ENCODE data around the gene SLC36A1.
"Not testable (repeated sequence)": the region's sequence is repeated elsewhere in the genome, so short reads cannot be mapped to it uniquely, and the experiment has no call there.

SLC36A1 gene

GRCh38 chr5:151483647-151484046 is 36.2 kb downstream of the SLC36A1 start:
- no peak for DNase-seq (ENCODE audit: low read depth in 2 of 2)

- DNase-seq (ENCODE audit: low read depth in 2 of 2): no peak
Observed at GRCh38 chr5:151487544-151487943, 40.1 kb downstream of the SLC36A1 start.

DNA sequence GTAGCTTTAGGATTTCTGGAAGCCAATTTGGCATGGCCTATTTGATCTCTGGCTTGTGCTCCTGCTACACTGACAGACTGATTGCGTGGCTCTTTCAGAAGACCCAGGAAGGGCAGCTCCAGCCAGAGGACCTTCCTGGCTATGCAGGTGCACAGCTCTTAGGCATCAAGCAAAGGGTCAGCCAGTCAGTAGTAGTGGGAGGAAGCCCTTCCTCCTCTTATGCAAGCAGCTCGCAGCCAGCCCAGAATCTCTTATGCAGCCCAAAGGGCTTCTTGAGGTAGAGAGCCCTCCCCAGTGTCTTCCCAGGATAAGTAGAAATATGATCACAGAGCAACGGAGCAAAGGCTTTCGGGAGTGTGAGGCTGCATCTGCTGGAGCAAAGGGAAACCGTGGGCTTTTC is 43.2 kb downstream of the SLC36A1 start:
- no peak for DNase-seq (ENCODE audit: low read depth in 2 of 2)

- DNase-seq (ENCODE audit: low read depth in 2 of 2): no peak
Observed at GRCh38 chr5:151491062-151491461, 43.7 kb downstream of the SLC36A1 start.

GRCh38 chr5:151492729-151493128 is 45.3 kb downstream of the SLC36A1 start:
- DNase-seq (ENCODE audit: low read depth in 2 of 2): no peak

- no peak for DNase-seq (ENCODE audit: low read depth in 2 of 2)
Observed at GRCh38 chr5:151493665-151494064, 46.3 kb downstream of the SLC36A1 start.

- no peak for DNase-seq (ENCODE audit: low read depth in 2 of 2)
Observed at GRCh38 chr5:151495320-151495719, 47.9 kb downstream of the SLC36A1 start.

DNA sequence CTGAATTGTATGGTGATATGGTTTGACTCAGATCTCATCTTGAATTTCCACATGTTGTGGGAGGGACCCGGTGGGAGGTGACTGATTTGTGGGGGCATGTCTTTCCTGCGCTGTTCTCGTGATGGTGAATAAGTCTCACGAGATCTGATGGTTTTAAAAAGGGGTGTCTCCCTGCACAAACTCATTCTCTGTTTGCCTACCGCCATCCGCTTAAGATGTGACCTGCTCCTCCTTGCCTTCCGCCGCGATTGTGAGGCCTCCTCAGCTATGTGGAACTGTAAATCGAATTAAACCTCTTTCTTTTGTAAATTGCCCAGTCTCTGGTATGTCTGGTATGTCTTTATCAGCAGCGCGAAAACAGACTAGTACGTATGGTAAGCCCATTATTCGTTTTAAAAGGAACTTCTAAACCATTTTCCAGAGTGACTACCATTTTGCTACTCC is 48.7 kb downstream of the SLC36A1 start:
- no peak for DNase-seq (ENCODE audit: low read depth in 2 of 2)

GRCh38 chr5:151497391-151498002 is 50.1 kb downstream of the SLC36A1 start:
- DNase-seq (ENCODE audit: low read depth in 2 of 2): no peak

DNA sequence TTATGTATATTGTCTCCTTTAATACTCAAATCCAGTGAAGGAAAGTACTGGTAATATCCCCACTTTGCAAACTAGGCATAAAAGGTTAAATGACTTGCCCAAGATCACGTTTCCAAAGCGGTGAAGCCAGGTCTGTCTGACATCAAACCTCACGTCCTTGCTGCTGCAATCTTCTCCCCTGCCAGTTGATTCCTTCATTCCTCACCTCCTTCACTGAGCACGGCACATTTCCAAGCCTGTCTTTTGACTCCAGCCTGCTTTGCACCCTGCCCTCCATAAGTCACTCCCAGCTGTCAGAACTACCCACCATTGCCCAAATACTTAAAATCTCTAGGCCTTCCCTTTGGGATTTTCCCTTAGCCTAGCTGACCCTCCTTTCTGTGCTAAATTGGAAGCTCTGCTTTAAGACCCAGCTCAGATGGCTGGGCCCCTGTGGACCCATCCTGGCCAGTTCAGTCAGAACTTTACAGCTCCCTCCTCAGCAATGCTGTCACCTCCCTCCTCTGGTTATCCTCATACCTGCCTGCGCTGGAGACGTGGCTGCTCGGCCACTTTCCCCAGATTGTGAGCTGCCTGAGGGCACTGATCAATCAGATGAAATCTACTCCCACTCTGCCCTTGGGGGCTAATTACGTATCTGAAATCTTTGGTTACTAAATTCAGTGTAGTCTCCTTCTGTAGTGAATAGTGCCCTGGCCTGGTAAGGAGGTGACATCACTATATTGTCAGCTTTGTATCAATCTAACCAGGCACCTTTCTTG is 51.2 kb downstream of the SLC36A1 start:
- DNase-seq (ENCODE audit: low read depth in 2 of 2): no peak

DNA sequence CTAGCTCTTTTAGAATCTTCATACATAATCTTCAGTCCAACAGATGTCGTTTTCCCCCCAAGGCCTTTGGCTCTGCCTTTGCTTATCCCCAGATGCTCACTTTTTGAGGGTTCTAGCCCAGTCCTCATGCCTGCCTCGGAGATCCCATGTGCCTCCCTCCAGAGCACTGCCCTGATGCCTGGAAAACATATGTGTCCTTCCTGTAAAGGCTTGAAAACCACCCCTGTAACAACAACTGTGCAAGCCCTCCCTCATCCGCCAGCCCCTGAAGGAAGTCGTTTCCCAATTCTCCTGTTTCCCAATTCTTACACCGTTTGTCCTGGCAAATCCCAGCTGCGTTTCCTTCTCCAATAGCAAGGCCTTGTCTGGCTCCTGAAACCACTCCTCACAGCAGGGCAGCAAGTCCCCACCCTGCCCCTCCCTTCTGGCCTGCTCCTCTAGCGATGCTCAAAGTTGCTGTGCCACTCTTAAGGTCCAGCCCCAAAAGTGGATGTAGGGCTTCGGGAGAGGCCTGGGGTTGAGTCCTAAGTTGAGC is 52.2 kb downstream of the SLC36A1 start:
- DNase-seq (ENCODE audit: low read depth in 2 of 2): no peak

GRCh38 chr5:151504006-151504405 is 56.6 kb downstream of the SLC36A1 start:
- no peak for DNase-seq (ENCODE audit: low read depth in 2 of 2)

GRCh38 chr5:151508308-151508707 is 60.9 kb downstream of the SLC36A1 start:
- DNase-seq (ENCODE audit: low read depth in 2 of 2): not testable (repeated sequence)

DNA sequence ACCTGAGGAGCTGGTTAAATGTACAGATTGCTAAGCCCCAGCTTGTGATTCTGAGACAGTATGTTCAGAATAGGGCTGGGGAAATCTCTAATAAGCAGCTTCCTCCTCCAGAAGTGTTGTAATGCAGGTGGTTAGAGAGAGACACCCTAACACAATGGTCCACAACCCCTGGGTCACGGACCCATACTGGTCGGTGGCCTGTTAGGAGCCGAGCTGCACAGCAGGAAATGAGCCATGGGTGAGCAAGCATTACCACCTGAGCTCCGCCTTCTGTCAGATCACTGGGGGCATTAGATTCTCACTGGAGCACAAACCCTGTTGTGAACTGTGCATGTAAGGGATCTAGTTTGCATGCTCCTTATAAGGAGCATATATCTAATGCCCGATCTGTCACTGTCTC is 61.8 kb downstream of the SLC36A1 start:
- DNase-seq (ENCODE audit: low read depth in 2 of 2): no peak

DNA sequence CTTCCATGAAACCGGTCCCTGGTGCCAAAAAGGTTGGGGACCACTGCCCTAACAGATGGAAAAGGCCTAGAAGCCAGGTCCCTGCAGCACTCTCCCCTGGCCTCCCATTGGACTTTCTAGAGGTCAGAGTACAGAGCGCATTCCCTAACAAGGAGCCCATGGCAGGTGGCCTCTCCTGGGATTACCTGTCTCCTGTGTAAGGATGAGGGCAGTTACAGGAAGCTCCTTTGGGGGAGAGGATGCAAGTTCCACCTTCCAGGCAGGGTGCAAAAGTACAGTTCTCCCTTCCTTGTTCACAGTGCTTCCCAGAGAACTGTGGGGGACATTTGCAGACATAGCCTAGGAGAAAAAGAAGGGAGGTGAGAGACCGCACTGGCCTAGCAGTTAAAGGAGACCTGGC is 62.4 kb downstream of the SLC36A1 start:
- DNase-seq (ENCODE audit: low read depth in 2 of 2): no peak

GRCh38 chr5:151517122-151517920 is 69.9 kb downstream of the SLC36A1 start:
- DNase-seq (ENCODE audit: low read depth in 2 of 2): no peak

DNA sequence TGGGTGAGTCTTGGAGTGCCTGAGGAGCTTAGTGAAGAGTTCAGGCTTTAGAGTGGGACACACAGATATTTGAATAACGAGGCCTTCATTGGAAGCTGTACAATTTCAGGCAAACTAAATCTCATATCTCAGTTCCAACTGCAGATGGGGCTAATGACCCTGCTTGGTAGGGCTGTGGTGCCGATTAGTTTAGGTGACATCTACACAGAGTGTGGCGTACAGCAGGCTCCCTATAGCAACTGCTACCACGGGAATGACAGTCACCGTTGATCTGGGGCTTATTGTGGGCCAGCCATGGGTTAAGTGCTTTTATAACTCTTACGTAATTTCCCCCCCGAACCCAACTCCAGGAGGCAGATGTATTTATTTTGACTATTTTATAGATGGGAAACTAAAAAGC is 72.9 kb downstream of the SLC36A1 start:
- no peak for DNase-seq (ENCODE audit: low read depth in 2 of 2)

- DNase-seq (ENCODE audit: low read depth in 2 of 2): no peak
Observed at GRCh38 chr5:151522226-151522625, 74.8 kb downstream of the SLC36A1 start.

GRCh38 chr5:151523335-151523734 is 75.9 kb downstream of the SLC36A1 start:
- DNase-seq (ENCODE audit: low read depth in 2 of 2): no peak

- no peak for DNase-seq (ENCODE audit: low read depth in 2 of 2)
Observed at GRCh38 chr5:151528153-151528552, 80.8 kb downstream of the SLC36A1 start.

DNA sequence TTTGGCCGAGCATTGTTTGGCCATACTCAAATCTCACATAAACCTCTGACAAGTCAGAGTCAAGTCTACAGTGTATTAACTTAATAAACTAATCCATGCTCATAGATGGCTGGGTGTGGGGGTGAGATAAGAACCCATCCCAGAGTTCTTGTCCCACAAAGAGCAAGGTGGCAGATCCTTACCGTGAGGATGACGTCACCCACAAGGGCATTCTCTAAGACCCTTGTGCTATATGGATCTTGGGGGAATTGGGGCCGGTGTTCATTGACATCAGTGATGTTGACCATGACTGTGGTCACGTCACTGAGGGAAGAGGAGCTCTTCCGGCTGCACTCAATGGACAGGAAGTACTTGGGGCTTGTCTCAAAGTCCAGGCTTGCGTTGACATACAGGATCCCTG is 81.6 kb downstream of the SLC36A1 start:
- DNase-seq (ENCODE audit: low read depth in 2 of 2): no peak

DNA sequence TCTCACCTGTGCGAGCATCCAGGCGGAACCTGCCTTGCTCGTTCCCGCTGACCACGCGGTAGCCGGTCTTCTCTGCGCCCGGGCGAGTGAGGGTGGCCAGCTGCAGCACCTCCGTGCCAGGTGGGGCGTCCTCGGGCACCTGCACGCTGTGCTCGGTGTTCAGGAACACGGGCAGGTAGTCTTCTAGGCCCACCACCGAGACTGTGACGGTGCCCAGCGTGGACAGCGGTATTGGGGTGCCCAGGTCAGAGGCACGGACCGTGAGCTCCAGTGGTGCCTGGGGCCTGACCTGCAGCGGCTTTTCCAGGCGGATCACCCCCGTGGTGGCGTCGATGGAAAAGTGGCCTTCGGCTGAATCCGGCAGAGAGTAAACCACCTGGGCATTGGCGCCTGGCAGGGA is 84.2 kb downstream of the SLC36A1 start:
- DNase-seq (ENCODE audit: low read depth in 2 of 2): no peak

All from stimulated activated CD8-positive, alpha-beta memory T cell treated with anti-CD3 and anti-CD28 coated beads, Interleukin-2, amount 100 ng/mL, for 1 hour (primary cell).